ENCODE results near the gene C1orf198.

GRCh38 chr1:230821346-230821745, 47.0 kb downstream of the C1orf198 start:
- TF ChIP-seq CTCF (conservative IDR thresholded peaks at IDR 0.05) (no peak), ZFX (IDR thresholded peaks at IDR 0.05) (no peak)

All from C4-2B (cell line).